ENCODE data around the gene SHBG. TPM values are rescaled to one million over a fixed set of nuclear protein-coding genes. Genes with fewer than 3 reads are reported as not detected.

Gene SHBG, protein sequence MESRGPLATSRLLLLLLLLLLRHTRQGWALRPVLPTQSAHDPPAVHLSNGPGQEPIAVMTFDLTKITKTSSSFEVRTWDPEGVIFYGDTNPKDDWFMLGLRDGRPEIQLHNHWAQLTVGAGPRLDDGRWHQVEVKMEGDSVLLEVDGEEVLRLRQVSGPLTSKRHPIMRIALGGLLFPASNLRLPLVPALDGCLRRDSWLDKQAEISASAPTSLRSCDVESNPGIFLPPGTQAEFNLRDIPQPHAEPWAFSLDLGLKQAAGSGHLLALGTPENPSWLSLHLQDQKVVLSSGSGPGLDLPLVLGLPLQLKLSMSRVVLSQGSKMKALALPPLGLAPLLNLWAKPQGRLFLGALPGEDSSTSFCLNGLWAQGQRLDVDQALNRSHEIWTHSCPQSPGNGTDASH
- polyA plus RNA-seq (2013, experiment 1 of 2) = 1.4 TPM
- 0.66 TPM for polyA plus RNA-seq (2013, experiment 2 of 2)

GRCh38 chr17:7629939-7630571 is at the start of gene SHBG:
Gene SHBG, plus strand, starts transcription at chr17:7630135. Its CDS starts 38 bp downstream, at chr17:7630173.
- Histone ChIP-seq H3K27ac (ENCODE audit: low read depth, low read length, severe bottlenecking) (no peak within 1 kb of the TSS), H3K4me1 (ENCODE audit: control insufficient read depth, insufficient read depth, low read length, poor library complexity, severe bottlenecking) (peaks cover 10% of the 10 kb centered on the region), H3K9me3 (ENCODE audit: control insufficient read depth, low read length) (no peaks in the 10 kb centered on the region), H3K4me3 (ENCODE audit: extremely low read depth, insufficient read depth, low read length, poor library complexity, severe bottlenecking) (no peak within 1 kb of the TSS), H3K36me3 (ENCODE audit: control insufficient read depth, insufficient read depth, low read length) (peaks cover 10% of the 10 kb centered on the region)
- 88 to 90% methylated on average over 9 to 10 of the region's 13 CpGs for WGBS, 2 experiments (ENCODE audit: insufficient coverage in 2 of 2)

GRCh38 chr17:7580604-7581575 is 49.0 kb upstream of the SHBG start:
- no peak overlapping the region for H3K4me3 ChIP-seq (ENCODE audit: extremely low read depth, insufficient read depth, low read length, poor library complexity, severe bottlenecking)
- H3K36me3 ChIP-seq (ENCODE audit: control insufficient read depth, insufficient read depth, low read length) = peaks cover 57% of the 10 kb centered on the region
- 88 to 92% methylated on average over 15 of the region's 23 CpGs for WGBS, 2 experiments (ENCODE audit: insufficient coverage in 2 of 2)
- peaks cover 26% of the 10 kb centered on the region for H3K4me1 ChIP-seq (ENCODE audit: control insufficient read depth, insufficient read depth, low read length, poor library complexity, severe bottlenecking)
- H3K27ac ChIP-seq (ENCODE audit: low read depth, low read length, severe bottlenecking) = peak overlapping the region; percentile 23
- no peaks in the 10 kb centered on the region for H3K9me3 ChIP-seq (ENCODE audit: control insufficient read depth, low read length)

DNA sequence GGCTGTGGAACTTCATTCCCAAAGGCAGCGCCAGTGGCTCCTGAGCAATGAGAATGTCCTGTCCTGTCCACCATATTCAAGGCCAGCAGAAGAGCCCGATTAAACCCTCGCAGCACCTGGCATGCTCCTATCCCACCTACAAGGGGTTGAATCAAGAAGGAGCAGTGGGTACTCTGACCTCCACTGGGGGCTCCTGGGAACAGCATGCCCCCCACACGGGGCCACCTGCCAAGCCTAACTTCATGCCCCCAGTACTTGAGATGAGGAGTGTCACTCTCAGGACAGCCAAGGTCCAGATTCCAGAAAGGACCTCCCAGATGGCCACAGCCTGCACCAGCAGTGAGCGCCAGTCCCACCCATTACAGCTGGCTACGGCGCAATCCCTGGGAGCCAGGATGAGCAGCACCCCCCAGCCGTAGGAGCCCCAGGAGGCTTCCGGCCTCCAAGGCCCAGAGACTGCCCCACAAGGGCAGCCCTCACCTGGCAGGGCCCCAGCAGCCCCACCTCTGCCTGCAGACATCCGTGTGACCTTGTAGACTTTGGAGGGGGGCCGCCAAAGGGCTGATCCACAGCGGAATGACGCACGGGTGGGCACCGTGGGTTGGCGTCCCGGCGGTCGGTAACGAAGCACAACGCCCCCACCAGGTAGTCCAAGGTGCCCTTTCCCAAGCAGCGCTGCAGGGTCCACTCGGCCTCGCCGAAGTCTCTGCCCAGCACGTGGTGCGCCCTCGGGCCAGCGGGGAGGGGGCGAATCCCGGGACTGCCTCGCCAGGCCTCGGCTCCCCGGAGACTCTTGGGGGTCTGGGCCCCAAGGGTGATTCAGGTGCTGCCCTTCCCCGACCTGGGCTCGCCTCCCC is 47.3 kb upstream of the SHBG start:
- Histone ChIP-seq H3K4me1 (ENCODE audit: control insufficient read depth, insufficient read depth, low read length, poor library complexity, severe bottlenecking) (peaks cover 32% of the 10 kb centered on the region), H3K9me3 (ENCODE audit: control insufficient read depth, low read length) (no peaks in the 10 kb centered on the region), H3K4me3 (ENCODE audit: extremely low read depth, insufficient read depth, low read length, poor library complexity, severe bottlenecking) (peak overlapping the region; percentile 5), H3K27ac (ENCODE audit: low read depth, low read length, severe bottlenecking) (peak overlapping the region; percentile 99), H3K36me3 (ENCODE audit: control insufficient read depth, insufficient read depth, low read length) (peaks cover 47% of the 10 kb centered on the region)
- 93 to 94% methylated on average over 29 to 31 of the region's 36 CpGs for WGBS, 2 experiments (ENCODE audit: insufficient coverage in 2 of 2)

- WGBS, 2 experiments (ENCODE audit: insufficient coverage in 2 of 2) = 28 to 29% methylated on average over 61 to 66 of the region's 69 CpGs
- Histone ChIP-seq H3K4me1 (ENCODE audit: control insufficient read depth, insufficient read depth, low read length, poor library complexity, severe bottlenecking) (peaks cover 37% of the 10 kb centered on the region), H3K36me3 (ENCODE audit: control insufficient read depth, insufficient read depth, low read length) (peaks cover 46% of the 10 kb centered on the region), H3K9me3 (ENCODE audit: control insufficient read depth, low read length) (no peaks in the 10 kb centered on the region), H3K27ac (ENCODE audit: low read depth, low read length, severe bottlenecking) (peak within 1 kb of the TSS; percentile 99), H3K4me3 (ENCODE audit: extremely low read depth, insufficient read depth, low read length, poor library complexity, severe bottlenecking) (peak within 1 kb of the TSS; percentile 51)
These were observed 46.5 kb upstream of the SHBG start, which contains the start of gene MPDU1 for GRCh38 chr17:7583253-7584109. Gene MPDU1, plus strand, starts transcription at chr17:7583852. Its CDS starts 11 bp downstream, at chr17:7583863.

DNA sequence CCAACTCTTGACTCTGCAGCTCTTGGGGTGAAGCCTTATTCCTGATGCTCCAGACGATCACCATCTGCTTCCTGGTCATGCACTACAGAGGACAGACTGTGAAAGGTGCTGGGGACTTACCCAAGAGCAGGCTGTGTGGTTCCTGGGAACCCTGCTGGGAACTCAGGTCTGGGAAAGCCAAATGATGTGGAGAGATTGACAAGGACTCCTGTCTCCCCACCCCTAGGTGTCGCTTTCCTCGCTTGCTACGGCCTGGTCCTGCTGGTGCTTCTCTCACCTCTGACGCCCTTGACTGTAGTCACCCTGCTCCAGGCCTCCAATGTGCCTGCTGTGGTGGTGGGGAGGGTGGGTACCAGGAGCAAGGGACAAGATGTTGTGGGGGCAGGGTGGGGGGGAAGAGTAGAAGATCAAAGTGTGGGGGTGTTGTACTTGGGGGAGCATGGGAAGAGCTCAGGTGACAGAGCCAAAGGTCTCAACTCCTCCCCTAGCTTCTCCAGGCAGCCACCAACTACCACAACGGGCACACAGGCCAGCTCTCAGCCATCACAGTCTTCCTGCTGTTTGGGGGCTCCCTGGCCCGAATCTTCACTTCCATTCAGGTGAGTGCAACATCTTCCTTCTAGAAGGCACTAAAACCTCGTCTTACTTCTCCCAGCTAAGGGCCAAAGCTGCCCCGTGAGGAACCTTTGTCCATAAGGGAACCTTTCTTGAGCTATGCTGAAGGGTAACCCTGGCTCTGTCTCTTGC is 43.1 kb upstream of the SHBG start:
- Histone ChIP-seq H3K4me1 (ENCODE audit: control insufficient read depth, insufficient read depth, low read length, poor library complexity, severe bottlenecking) (peaks cover 49% of the 10 kb centered on the region), H3K9me3 (ENCODE audit: control insufficient read depth, low read length) (no peaks in the 10 kb centered on the region), H3K4me3 (ENCODE audit: extremely low read depth, insufficient read depth, low read length, poor library complexity, severe bottlenecking) (no peak overlapping the region), H3K27ac (ENCODE audit: low read depth, low read length, severe bottlenecking) (peak overlapping the region; percentile 43), H3K36me3 (ENCODE audit: control insufficient read depth, insufficient read depth, low read length) (peaks cover 49% of the 10 kb centered on the region)
- 92 to 94% methylated on average over 5 to 6 of the region's 9 CpGs for WGBS, 2 experiments (ENCODE audit: insufficient coverage in 2 of 2)

- Histone ChIP-seq H3K4me1 (ENCODE audit: control insufficient read depth, insufficient read depth, low read length, poor library complexity, severe bottlenecking) (peaks cover 49% of the 10 kb centered on the region), H3K27ac (ENCODE audit: low read depth, low read length, severe bottlenecking) (peak overlapping the region; percentile 43), H3K4me3 (ENCODE audit: extremely low read depth, insufficient read depth, low read length, poor library complexity, severe bottlenecking) (no peak overlapping the region), H3K36me3 (ENCODE audit: control insufficient read depth, insufficient read depth, low read length) (peaks cover 56% of the 10 kb centered on the region), H3K9me3 (ENCODE audit: control insufficient read depth, low read length) (no peaks in the 10 kb centered on the region)
- 86 to 87% methylated on average over 6 to 8 of the region's 12 CpGs for WGBS, 2 experiments (ENCODE audit: insufficient coverage in 2 of 2)
These were observed 42.3 kb upstream of the SHBG start for GRCh38 chr17:7587420-7588151.

DNA sequence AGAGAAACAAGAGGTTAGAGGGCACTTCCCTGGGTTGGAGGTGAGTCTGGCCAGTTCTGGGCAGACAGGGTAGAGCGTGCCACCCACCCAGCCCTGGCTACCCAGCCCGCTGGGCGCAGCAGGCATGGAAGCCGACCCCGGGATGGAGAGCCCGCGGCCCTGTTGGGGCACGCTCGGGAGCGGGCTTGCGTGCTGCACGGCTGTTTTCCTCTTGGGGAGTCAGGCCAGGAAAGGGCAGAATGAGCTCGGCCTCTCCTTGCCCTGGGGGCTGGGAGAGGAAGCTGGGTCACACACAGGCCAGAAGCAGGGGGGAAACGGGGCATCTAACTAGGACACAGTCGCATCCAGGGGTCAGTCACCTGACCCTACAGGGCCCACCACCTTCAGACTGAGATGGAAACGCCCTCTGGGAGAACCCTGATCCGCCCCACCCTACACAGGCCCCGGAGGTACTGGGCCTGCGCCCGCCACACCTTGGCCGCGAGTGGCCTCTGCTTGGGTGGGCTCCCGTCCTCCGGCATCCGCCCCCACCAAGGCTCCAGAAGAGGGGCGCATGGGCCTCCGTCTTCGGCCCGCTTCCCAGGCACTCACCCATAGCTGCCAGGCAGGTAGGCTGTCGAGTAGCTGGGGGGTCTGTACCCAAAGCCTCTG is 41.3 kb upstream of the SHBG start:
- Histone ChIP-seq H3K27ac (ENCODE audit: low read depth, low read length, severe bottlenecking) (no peak overlapping the region), H3K36me3 (ENCODE audit: control insufficient read depth, insufficient read depth, low read length) (peaks cover 63% of the 10 kb centered on the region), H3K9me3 (ENCODE audit: control insufficient read depth, low read length) (no peaks in the 10 kb centered on the region), H3K4me3 (ENCODE audit: extremely low read depth, insufficient read depth, low read length, poor library complexity, severe bottlenecking) (no peak overlapping the region), H3K4me1 (ENCODE audit: control insufficient read depth, insufficient read depth, low read length, poor library complexity, severe bottlenecking) (peaks cover 42% of the 10 kb centered on the region)
- 92 to 93% methylated on average over 18 to 28 of the region's 30 CpGs for WGBS, 2 experiments (ENCODE audit: insufficient coverage in 2 of 2)

DNA sequence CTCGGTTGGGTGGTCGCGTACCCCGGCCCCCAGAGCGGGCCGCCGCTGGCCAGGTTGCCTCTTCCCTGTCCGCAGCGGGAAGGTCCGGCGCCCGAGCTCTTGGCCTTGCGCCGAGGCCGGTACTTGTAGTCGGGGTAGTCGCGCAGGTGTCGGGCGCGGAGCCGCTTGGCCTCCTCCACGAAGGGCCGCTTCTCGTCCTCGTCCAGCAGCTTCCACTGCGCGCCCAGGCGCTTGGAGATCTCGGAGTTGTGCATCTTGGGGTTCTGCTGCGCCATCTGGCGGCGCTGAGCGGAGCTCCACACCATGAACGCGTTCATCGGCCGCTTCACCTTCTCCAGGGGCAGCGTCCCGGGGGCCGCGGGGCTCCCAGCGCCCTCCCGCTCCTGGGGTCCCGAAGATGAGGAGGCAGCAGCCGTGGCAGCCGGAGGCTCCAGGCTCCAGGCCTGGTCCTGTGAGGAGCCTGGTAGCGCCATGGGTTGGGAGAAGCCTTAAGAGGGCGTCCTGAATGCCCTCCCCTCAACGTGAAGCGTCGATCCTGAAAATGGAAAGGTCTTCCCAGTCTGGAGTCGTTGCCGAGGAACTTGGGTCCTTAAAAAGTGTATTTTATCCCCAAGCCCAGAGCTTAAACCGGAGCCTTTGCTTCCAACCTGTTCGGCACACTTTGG is 40.6 kb upstream of the SHBG start:
- H3K27ac ChIP-seq (ENCODE audit: low read depth, low read length, severe bottlenecking) = peak overlapping the region; percentile 7
- peaks cover 42% of the 10 kb centered on the region for H3K4me1 ChIP-seq (ENCODE audit: control insufficient read depth, insufficient read depth, low read length, poor library complexity, severe bottlenecking)
- no peaks in the 10 kb centered on the region for H3K9me3 ChIP-seq (ENCODE audit: control insufficient read depth, low read length)
- H3K4me3 ChIP-seq (ENCODE audit: extremely low read depth, insufficient read depth, low read length, poor library complexity, severe bottlenecking) = no peak overlapping the region
- peaks cover 70% of the 10 kb centered on the region for H3K36me3 ChIP-seq (ENCODE audit: control insufficient read depth, insufficient read depth, low read length)
- 62 to 64% methylated on average over 55 to 56 of the region's 56 CpGs for WGBS, 2 experiments (ENCODE audit: insufficient coverage in 2 of 2)
